Subcutaneous abdominal adipose tissue (tissue), 5 donors: ENCODE data around the gene SERINC2.
A peak's percentile ranks its signal among the peaks of the same experiment; 100 is the strongest.
"Not testable (repeated sequence)": the region's sequence is repeated elsewhere in the genome, so short reads cannot be mapped to it uniquely, and the experiment has no call there.

ENCODE experiments used
- H3K27ac ChIP-seq: one replicate; pipeline ENCODE4 v1.7.0; 2013; ENCODE audit warnings: low read depth, mild to moderate bottlenecking, inconsistent platforms, low read length, moderate library complexity
- H3K27me3 ChIP-seq, 5 donors: one replicate each; pipeline ENCODE4 v1.7.0; 2013; ENCODE audit warnings: low read length in 5 of 5, inconsistent platforms in 1 of 5; ENCODE audit not compliant: control insufficient read depth in 5 of 5, insufficient read depth in 4 of 5
- H3K36me3 ChIP-seq, 5 donors: one replicate each; pipeline ENCODE4 v1.7.0; 2013; ENCODE audit warnings: low read length in 5 of 5; ENCODE audit not compliant: control insufficient read depth in 5 of 5, insufficient read depth in 5 of 5
- H3K4me1 ChIP-seq, 5 donors: one replicate each; pipeline ENCODE4 v1.7.0; 2013; ENCODE audit warnings: low read length in 5 of 5, mild to moderate bottlenecking in 3 of 5, moderate library complexity in 1 of 5; ENCODE audit not compliant: control insufficient read depth in 5 of 5, insufficient read depth in 5 of 5
- H3K4me3 ChIP-seq, 5 donors: one replicate each; pipeline ENCODE4 v1.7.0; 2013; ENCODE audit warnings: low read length in 5 of 5, low read depth in 1 of 5
- H3K9ac ChIP-seq, 5 donors: one replicate each; pipeline ENCODE4 v1.7.0; 2013; ENCODE audit warnings: low read length in 5 of 5, mild to moderate bottlenecking in 4 of 5, moderate library complexity in 3 of 5
- H3K9me3 ChIP-seq, 5 donors: one replicate each; pipeline ENCODE4 v1.7.0; 2013; ENCODE audit warnings: low read length in 5 of 5; ENCODE audit not compliant: control insufficient read depth in 5 of 5
- donor health status: healthy.
- donor health status: healthy.
- donor health status: healthy.
- donor health status: healthy.
- donor health status: healthy.

Gene SERINC2

GRCh38 chr1:31458287-31458896 lies 45.4 kb downstream of the SERINC2 start:
- Histone ChIP-seq H3K4me1 (no peaks in the 10 kb centered on the region), H3K9me3 (peaks cover 10 to 27% (median 23%) of the 10 kb centered on the region in 5 donors), H3K4me3 (peak overlapping the region in 2 of 5 donors; percentile 11 to 14), H3K27me3 (peaks cover 0 to 9% (median 3%) of the 10 kb centered on the region in 5 donors), H3K27ac (no peak overlapping the region), H3K9ac (no peak overlapping the region), H3K36me3 (no peaks in the 10 kb centered on the region)

- Histone ChIP-seq H3K9me3 (peaks cover 10 to 27% (median 19%) of the 10 kb centered on the region in 5 donors), H3K36me3 (no peaks in the 10 kb centered on the region), H3K27ac (no peak overlapping the region), H3K9ac (no peak overlapping the region), H3K4me3 (no peak overlapping the region), H3K4me1 (no peaks in the 10 kb centered on the region), H3K27me3 (peaks cover 0 to 5% (median 3%) of the 10 kb centered on the region in 5 donors)
Measured at GRCh38 chr1:31460027-31460426, 47.0 kb downstream of the SERINC2 start.

- H3K4me3 ChIP-seq, result no peak overlapping the region
- H3K4me1 ChIP-seq, result no peaks in the 10 kb centered on the region
- peaks cover 0 to 14% (median 12%) of the 10 kb centered on the region in 5 donors for H3K9me3 ChIP-seq
- H3K27me3 ChIP-seq, result peaks cover 0 to 4% (median 3%) of the 10 kb centered on the region in 5 donors
- no peaks in the 10 kb centered on the region for H3K36me3 ChIP-seq
- H3K9ac ChIP-seq, result no peak overlapping the region
- no peak overlapping the region for H3K27ac ChIP-seq
Measured at GRCh38 chr1:31467005-31467674, 54.1 kb downstream of the SERINC2 start.

GRCh38 chr1:31470794-31471315 lies 57.8 kb downstream of the SERINC2 start:
- Histone ChIP-seq H3K27ac (no peak overlapping the region), H3K4me3 (no peak overlapping the region), H3K27me3 (peaks cover 0 to 4% (median 2%) of the 10 kb centered on the region in 5 donors), H3K36me3 (no peaks in the 10 kb centered on the region), H3K9ac (no peak overlapping the region), H3K9me3 (peaks cover 0 to 14% (median 12%) of the 10 kb centered on the region in 5 donors), H3K4me1 (no peaks in the 10 kb centered on the region)

- not testable (repeated sequence) for H3K27me3 ChIP-seq, H3K9ac ChIP-seq, H3K36me3 ChIP-seq, H3K27ac ChIP-seq, H3K4me1 ChIP-seq, H3K4me3 ChIP-seq
- H3K9me3 ChIP-seq, result peaks cover 0 to 11% (median 8%) of the 10 kb centered on the region in 5 donors
Measured at GRCh38 chr1:31471452-31472313, 58.7 kb downstream of the SERINC2 start.

GRCh38 chr1:31472314-31472651 lies 59.3 kb downstream of the SERINC2 start:
- not testable (repeated sequence) for H3K27ac ChIP-seq, H3K9me3 ChIP-seq, H3K9ac ChIP-seq, H3K4me1 ChIP-seq, H3K27me3 ChIP-seq, H3K36me3 ChIP-seq, H3K4me3 ChIP-seq

- H3K4me3 ChIP-seq, H3K27me3 ChIP-seq, H3K36me3 ChIP-seq, H3K9me3 ChIP-seq, H3K27ac ChIP-seq, H3K9ac ChIP-seq, H3K4me1 ChIP-seq: not testable (repeated sequence)
Measured at GRCh38 chr1:31472673-31473072, 59.7 kb downstream of the SERINC2 start.

GRCh38 chr1:31473508-31473907 lies 60.5 kb downstream of the SERINC2 start:
- H3K9ac ChIP-seq, H3K27ac ChIP-seq, H3K4me1 ChIP-seq, H3K4me3 ChIP-seq, H3K9me3 ChIP-seq, H3K27me3 ChIP-seq, H3K36me3 ChIP-seq: not testable (repeated sequence)

GRCh38 chr1:31474567-31474966 lies 61.6 kb downstream of the SERINC2 start:
- not testable (repeated sequence) for H3K27me3 ChIP-seq, H3K9me3 ChIP-seq, H3K4me1 ChIP-seq, H3K4me3 ChIP-seq, H3K27ac ChIP-seq, H3K36me3 ChIP-seq, H3K9ac ChIP-seq
